ENCODE measurements around the gene RFTN1.

Gene RFTN1

DNA sequence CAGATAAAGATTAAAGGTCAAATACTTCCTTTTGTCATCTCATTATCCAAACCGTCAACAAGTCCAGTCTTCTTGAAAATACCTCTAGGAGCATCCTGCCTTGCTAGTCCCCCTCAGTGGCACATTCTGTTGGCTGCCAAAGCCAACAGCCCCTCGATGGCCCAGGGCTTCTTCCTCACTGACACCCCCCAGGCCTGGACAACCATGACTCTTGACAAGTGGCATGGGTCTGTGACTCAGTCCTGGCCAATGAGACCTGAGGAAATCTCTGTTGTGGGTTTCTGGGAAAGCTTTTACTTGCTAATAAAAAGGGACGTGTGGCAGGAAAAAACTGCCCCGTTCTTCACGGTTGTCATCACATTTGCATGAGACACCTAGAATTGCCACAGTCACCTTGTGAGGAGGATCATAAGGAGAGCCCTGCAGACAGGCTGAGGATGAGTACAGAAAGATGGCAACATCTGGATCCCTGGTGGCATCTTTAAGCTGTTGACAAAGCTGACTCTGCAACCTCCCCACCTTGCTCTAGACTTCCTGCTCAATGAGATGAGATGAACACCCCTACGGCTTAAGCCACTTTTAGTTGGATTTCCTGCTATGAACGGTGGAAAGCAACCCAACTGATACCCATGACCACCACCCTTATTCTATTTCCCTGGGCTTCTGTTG is 167.0 kb downstream of the RFTN1 start:
- no peak for DNase-seq

DNA sequence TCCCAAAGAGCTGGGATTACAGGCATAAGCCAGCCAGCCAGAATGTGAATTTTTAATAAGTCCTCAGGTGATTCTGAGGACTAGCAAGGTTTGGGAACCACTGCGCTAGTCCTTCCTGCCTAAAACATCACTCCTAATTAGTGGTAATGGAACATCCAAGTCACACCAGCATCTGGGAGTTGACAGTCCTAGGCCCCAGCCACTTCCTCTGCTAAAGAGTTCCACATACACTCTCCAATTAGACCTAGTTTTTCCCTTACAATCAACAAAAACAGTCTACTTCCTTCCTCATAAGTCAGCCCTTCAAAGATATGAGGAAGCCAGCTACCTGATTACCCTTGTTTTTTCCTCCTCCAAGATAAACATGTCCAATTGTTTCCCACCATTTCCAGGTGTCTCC is 170.4 kb downstream of the RFTN1 start:
- DNase-seq = no peak

DNA sequence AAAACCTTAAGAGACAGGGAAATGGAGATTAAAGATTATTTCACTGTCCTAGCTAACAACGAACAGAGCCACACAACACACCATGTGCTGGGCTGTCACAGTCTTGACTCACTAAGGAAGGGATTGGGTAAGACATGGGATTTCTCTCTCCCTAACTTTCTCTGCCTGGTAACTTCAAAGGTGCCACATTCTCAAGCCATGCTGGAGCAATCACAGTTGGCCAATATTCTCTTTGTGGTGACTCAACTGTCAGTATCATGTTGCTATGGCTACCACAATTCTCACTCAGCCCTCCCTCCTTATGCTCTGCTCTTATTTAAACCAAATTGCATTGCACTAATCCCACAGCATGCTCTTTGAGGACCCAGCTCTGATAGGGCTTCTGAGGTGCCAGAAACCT is 174.5 kb downstream of the RFTN1 start:
- peak; percentile 91 for DNase-seq

DNA sequence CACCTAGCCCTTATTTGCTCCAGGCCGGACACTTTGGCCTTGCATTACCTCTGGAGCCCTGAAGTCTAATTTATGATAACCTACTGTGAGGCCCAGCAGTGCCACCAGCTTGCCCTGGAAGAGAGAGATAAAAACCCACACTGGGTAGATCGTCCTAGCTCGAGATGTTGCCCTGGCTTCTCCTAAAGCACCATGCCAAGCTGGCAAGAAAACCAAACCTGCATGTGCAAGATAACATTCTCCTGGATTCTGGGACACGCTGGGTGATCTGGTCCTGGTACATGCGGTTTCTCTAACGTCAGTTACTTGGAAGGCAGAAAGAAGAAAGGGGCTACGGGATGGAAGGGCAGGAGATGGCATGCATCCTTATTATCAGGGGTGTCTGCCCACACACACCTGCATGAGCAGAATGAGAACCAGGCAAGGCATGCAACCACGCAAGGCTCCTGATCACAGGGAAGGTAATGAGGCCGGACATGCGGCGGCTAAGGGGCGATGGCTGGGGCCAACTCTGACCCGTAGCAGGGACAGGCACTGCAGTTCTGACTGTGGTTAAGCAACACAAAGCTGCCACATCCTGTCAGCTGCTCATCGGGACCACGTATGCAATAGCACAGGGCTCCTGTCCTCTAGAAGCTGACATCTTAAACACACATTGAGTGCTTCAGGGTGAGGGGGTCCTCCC is 175.5 kb downstream of the RFTN1 start:
- DNase-seq = peak; percentile 83

DNA sequence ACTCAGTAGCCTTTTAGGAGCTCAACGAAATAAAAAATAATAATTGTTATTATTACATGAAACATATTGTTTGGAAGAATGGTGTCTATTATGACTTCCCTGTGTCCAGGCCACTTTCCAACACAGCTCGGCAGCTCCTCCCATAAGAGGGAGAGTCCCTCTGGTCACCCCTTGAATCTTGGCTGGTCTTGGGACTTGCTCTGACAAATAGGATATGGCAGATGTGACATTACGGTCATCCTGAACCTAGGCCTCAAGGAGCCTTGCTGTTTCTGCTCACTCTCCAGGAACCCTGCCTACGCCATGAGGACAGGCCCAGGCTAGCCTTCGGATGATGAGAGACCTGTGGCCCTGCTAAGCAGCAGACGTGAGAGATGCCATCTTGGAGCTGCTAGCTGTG is 176.7 kb downstream of the RFTN1 start:
- DNase-seq = no peak

DNA sequence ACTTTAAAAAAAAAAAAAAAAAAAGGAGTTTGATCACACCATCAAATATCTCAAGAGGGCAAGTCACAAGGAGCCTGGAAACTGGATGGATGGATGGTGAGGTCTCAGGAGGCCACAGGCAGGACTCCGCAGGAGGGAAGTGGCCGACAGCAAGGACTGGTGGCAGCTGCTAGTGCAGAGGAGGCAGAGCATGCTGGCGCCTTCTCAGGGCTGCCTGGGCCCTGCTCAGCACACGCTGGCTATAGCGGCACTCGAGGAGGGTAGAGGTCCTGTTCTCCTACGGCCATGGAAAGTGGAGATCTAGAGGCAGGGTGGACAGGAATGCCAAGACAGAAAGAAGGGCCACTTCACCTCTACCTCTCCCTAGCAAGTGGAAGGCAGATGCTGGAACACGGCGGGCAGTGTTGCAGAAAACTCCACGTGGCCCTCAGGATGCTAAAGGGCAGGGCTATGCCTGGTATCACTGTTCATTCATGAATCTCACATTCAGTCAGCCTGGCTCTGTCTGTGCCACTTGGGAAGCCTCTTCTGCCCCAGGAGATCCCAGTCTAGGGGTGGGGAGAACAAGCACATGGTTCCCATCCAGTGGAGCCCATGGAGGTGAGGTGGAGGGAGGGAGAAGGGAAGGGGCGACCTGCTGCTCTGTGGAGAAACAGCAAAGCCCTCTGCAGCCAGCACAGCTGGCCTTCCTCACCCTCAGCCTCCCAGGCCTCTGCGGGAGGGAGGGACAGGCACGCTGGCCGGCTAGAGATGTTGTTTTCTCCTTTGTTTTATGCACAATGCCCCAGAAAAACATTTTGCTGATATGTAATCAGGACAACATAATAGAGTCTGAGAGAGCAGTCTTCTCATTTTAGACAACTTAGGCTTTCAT is 177.5 kb downstream of the RFTN1 start:
- DNase-seq = no peak

DNA sequence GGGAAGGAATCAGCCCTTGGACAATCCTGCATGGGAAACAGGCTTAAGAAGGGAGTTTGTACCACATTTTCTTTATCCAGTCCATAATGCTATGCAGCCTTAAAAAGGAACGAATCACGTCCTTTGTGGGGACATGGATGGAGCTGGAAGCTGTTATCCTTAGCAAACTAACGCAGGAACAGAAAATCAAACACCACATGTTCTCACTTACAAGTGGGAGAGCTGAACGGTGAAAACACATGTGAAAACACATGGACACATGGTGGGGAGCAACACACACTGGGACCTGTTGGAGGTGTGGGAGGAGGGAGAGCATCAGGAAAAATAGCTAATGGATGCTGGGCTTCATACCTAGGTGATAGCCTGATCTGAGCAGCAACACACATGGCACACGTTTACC is 178.2 kb downstream of the RFTN1 start:
- DNase-seq = no peak

DNA sequence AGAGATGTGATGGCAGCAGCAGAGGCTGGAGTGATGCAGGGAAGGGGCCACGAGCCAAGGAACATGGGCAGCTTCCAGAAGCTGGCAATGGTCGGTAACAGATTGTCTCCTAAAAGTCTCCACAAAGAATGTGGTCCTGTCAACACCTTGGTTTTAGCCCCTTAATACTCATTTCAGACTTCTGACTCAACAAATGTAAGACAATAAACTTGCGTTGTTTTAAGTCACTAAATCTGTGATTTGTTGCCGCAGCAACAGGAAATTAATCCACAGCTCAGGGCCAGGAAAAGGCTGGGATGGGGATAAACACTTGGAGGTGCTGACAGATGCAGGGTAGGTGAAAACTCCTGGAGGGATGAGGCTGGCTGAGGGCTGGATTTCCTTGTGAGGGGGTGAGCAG is 178.6 kb downstream of the RFTN1 start:
- DNase-seq = no peak

DNA sequence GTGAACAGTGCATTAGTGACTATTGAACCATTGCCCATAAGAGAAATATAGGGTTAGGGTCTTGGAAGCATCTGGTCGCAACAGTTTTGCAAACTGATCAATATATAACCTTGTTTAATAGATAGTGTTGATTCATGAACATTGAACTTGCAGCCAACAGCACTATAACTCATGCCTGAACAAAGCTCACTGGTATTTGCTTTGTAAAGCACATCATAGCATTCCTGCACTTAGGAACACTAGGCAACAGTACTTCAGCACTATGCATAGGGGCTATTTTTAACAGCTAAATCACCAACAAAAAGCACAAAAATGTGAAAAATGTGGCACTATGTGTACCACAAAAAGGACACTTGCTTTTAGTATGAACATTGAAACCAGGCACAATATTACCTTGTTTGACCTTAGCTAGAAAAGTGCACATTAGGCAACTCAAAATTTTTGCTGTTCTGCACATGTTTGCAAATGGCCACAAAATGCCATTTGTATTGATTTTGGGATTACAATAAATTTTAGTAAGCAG is 180.5 kb downstream of the RFTN1 start:
- no peak for DNase-seq

DNA sequence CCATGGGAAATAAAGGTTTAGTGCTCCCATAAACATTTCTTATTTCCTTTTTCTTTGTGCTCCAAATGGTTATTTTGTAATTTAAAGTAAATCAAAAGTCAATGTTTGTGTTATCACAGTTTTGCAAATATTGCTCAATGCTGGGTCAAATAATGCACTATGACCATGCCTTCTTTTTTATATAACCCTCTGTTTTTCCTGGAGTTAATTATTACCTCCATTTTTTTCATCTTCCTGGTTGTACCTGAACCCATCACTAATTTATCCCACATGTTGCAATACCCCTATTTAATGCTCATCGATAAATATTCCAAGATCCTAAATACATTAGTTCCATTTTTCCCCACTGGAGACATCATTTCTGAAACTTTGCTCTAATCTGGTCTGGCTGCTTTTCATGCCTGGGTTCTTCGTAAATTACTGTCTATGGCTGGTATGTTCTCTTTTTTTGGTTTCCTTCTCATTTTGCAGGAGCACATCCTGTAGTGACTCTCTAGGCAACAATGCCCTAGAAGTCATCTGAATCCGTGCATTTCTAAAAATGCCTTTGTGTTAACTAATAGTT is 182.1 kb downstream of the RFTN1 start:
- no peak for DNase-seq

DNA sequence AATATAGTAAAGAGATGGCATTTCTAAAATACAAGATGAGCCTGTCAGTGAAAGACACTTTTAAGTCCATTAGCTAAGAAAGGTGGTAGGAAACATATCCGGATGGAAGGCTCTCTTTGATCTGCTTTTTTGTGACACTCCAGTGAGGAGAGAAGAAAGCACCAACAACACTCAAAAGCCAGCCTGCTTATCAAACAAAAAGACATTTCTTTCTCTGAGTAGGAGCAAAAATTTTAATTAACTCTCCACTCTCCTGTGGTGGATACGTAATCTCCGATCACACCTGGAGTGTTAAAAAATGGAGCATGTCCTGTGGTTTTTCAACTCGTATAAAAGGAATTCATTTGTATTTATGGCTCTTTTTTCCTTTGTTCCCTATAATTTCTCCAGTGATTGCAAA is 183.1 kb downstream of the RFTN1 start:
- no peak for DNase-seq

DNA sequence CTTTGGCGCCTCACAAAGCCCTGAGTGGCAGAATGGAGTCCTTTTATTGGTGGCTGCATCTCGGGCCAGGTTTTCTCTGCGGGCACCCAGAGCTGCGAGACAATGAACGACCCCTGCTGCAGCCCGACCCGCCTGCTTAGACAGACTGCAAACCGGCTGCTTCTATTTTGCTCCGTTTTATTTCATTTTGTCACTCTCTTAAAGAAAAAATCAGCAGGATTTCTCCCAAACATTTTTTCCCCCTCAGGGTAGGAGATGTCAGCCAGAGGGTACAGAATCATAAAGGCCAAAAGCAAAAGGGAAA is 183.7 kb downstream of the RFTN1 start:
- no peak for DNase-seq

DNA sequence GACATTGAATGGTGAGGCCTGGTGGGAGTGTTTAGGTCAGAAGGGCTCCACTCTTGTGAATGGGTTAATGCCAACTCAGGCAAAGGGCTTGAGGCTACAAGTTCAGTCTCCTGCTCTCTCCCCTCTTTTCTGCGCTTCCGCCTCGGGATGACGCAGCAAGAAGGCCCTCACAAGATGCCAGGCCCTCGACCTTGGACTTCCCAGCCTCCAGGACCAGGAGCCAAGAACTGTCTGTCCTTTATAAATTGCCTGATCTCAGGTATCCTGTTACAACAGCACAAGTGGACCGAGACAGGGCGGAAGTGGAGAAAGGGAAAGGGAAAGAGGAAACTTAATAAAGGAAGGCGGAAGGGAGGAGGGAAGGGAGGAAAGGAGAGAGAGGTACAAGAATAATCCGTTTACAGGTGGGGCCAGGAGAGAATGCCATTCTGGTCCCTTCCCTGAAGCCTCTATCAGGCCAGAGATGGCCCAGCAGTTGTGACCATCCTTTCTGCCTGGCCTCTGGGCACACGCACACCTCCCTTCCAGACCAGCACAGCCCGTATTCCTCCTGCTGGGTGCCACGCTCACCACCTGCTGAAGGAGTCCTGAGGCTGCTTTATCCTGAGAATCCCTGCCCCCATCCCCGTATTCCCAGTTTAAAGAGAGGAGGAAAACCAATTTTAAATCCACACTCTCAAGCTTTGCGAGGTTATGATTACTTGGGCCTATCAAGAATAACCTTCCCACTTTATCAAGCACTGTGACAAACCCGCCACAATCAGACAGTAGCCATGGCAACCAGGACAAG is 184.3 kb downstream of the RFTN1 start:
- no peak for DNase-seq

DNA sequence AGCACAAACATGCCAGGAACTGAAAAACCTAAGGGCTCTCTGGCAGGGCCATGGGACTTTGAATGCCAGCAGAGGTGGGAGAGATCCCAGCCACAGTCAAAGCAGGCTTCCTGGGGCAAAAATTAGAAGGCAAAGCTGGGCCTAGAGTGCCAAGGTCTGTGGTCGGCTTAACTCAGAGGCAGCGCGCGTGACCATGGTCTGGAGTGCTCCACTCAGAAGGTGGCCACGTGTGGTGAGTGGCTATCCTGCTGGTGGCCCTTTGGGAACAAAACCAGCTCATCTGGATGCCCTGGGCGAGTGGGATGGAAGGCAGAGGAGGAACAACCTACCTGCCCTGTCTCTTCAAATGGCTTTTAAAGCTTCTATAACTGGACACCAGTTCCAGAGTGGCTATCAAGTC is 185.4 kb downstream of the RFTN1 start:
- DNase-seq = no peak

DNA sequence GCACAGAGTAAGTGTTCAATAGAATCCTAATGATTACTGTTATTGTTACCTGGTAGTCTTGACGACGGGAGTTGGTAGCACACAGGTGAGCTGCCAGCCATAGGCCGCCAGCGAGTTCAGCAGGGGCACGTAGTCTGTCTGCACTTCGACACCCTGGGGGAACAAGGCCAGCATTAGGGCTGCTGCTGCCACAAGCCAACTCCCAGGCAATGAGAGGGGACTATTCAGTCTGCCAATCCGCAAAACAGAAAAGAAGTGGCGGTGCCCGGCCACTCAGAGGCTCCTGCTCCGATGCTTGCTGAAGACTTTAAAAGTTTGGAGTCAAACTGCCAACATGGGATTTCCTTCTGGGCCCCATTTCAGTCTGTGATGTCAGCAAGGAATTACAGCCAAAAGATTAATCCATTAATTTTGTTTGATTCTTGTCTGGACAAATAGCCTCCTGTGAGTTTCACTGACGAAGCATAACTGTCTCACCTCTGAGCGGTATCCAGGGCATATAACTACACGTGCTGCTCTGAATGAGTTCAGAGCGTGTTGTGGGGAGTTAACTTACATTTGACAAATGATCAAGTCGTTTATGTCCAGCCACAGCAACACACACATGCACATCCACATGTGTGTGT is 186.7 kb downstream of the RFTN1 start:
- DNase-seq = no peak

DNA sequence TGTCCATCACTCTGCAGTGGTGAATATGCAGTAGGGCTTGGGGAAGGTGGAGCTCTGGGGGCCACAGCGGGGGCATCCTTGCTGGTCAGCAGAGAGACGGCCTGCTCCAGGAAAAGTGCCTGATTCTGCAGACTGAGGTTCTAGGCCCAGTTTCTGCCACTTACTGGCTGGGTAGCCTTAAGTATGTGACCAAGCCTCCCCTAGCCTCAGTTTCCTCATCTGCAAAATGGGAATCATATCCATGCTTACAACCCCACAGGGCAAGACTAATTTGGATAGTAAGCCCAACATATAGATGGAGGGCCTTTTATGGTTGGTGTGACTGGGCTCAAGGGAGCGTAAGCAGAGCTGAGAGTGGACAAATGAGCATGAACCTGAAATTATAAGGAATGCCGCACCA is 187.6 kb downstream of the RFTN1 start:
- no peak for DNase-seq

DNA sequence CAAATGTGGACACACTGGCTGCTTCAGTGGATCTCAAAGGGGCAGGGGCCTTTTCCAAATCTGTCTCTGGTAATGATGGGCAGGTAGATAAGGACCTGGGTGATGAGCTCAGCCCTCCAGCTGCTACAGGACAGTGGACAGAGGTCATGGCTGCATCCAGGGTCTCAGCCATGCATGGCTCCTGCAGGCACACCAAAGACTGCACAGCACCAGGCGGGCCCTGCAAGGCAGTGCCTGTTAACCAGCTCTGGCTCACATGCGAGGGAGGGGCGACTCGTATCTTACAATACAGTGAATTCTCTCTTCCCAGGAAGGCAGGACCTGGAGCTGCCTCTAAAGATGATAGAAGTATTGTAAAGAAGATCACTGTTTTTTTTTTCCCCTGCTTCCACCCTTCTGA is 189.8 kb downstream of the RFTN1 start:
- no peak for DNase-seq

DNA sequence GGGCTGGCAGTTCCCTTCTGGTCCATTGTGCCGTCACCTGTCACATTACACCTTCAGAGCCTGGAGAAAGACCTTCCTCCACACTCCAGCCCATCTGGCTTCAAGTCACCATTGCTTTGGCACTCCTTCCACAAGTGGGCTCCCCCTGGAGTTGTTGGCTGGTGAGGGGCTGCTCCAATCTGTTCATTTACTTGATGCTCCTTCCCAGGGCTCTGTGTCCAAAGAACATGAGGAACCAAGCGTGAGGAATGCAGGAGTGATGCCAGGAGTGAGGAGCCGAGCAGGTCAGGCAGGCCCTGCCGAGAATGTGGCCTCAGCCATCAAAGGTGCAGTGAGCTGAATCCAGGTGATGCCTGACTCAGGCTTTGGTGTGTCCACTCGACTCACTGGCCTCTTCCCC is 191.3 kb downstream of the RFTN1 start:
- DNase-seq = no peak

DNA sequence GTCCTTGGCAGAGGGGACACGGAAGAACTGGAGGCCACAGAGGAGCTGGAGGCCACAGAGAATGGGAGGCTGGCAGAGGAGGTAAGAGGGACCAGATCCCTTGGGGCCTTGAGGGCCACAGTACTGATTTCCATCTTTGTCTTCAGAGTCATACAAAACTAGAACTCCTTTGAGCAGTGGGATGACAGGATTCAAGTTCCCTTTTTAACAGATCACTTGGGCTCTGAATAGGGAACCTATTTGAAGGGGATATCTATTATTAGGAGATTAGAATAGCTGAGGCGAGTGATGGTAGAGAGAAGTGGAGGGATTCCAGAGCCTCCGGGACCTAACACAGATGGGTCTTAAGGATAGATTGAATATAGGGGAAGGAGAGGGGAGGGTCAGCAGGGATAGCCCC is 192.8 kb downstream of the RFTN1 start:
- no peak for DNase-seq

DNA sequence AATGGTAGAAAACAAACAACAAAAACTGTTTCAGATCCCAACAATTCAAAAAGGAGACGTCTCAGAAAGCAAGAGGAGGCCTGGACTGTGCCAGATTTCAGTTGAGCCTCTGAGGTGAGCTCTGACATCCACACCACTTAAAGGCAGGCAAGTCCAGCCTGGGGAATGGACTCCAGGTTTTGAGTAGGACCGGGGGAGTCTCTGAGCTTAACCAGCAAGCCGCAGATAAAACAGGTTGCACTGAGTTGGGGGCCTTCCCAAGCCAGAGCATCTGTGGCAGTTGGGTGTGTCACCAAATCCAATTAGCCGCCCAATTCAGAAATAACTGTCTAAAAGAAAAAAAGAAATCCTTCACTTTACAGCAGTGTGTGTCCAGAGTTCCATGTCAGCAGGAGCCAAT is 193.8 kb downstream of the RFTN1 start:
- DNase-seq = no peak

DNA sequence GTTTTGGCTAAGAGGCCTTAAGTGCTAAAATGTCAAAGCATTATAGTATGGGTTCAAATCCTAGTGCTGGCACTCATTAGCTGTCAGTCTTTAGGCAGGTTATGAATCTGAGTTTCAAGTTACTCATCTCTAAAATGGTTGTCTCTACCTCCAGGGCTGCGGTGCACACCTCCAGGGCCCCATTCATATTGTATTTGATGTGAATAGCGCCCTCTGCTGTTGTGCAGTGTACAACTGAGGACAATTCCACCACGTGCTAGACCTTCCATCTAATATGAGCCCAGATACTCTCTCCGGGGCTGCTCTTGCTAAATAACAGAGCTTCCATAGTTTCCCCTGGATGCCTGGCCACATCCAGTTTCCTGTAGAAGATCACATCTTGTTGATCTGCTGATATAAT is 194.2 kb downstream of the RFTN1 start:
- no peak for DNase-seq

DNA sequence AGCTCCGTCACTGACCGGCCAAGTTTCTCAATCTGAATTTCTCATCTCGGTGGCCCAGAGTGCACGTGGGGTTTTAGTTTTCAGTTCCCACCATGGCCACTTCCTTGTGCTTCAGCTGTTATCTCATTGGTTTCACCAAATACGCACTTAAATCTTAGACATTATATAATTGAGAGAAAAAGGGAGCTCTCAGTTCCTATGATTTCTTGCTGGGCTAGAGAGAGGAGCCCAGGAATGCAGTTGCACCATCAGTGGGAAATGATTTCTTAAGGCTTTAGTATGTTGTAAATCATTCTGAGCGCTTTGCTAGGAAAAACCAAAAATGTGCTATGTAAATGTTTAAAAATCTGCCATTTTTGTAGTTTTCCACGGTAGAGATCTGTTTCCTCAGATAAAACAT is 195.3 kb downstream of the RFTN1 start:
- peak; percentile 80 for DNase-seq

Data from MV-4-11 (cell line).